Measurements from ENCODE around the gene ASPSCR1.

Gene ASPSCR1

DNA sequence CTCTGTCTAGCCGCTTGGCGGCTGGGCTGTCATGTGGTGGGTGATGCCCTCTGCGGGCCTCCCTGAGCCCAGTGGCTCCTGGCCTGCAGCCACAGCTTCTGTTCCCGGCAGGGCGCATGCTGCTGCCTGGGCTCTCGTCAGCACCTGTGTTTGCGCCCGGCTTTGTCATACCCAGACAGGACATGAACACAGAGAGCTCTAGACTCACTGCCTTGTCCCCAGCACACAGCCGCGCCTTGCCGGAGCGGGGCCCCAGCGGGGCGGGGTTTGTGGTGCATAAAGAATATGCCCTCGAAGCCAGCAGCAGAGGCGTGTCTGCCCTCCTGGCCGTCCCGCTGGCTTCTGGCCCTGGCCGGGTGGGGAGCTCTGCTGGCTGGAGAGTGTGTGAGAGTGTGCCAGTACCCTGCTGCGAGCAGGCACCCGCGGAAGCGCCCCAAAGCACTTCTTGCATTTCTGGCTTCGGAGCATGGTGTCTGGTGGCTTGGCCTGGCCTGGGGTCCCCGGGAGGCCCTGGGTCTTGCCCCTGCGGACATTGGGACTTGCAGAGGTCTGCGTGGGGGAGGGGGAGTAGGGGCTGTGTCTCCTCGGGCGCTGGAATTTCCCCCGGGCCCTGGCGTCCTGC is 14.4 kb downstream of the ASPSCR1 start:
- H3K4me3 ChIP-seq (replicated peaks; ENCODE audit: low read depth, low read length), result peak overlapping the region; percentile 15; the same call in 1 of the 2 replicates
- peak; percentile 29 for DNase-seq (ENCODE audit: extremely low read depth, low read depth)
- TF ChIP-seq, protein P1, sequence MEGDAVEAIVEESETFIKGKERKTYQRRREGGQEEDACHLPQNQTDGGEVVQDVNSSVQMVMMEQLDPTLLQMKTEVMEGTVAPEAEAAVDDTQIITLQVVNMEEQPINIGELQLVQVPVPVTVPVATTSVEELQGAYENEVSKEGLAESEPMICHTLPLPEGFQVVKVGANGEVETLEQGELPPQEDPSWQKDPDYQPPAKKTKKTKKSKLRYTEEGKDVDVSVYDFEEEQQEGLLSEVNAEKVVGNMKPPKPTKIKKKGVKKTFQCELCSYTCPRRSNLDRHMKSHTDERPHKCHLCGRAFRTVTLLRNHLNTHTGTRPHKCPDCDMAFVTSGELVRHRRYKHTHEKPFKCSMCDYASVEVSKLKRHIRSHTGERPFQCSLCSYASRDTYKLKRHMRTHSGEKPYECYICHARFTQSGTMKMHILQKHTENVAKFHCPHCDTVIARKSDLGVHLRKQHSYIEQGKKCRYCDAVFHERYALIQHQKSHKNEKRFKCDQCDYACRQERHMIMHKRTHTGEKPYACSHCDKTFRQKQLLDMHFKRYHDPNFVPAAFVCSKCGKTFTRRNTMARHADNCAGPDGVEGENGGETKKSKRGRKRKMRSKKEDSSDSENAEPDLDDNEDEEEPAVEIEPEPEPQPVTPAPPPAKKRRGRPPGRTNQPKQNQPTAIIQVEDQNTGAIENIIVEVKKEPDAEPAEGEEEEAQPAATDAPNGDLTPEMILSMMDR (IDR thresholded peaks at IDR 0.05; ENCODE audit: low read depth, low read length, missing control alignments), result no peak

DNA sequence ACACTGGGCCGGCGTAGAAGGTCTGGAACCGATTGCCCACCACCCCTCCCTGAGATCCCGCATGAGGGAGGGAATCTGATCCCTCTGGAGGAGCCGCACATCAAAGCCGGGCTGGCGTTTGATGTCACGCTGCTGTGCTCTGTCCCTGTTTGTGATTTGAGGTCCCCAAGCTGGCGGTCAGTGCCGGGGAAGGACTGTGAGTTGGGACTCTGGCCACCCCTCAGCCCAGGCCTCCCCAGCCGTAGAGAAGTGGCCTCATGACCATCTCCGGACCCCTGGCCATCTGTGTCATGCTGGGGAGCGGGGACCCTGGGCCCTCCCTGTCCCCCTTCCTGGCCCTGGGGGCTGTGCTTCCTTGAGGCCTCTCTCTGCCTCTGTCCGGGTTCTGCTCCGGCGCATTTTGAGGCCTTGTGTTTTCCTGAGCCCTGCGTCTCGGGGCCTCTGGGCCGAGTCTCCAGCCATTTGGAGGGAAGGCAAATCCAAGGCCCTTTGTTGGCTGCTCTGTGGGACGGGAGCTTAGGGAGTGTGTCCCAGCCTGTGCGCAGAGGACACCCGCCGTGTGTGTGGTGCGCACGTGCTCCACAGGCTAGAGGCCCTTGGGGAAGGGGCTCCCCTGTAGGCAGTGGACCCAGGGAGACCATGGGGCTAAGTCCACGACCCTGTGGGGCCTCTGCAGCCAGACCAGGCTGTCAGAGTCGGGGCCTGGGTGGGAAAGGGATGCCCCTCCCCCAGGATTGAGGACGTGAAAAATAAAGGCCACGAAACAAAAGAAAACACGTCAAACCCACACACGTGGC is 15.1 kb downstream of the ASPSCR1 start:
- DNase-seq (ENCODE audit: extremely low read depth, low read depth), result no peak
- H3K4me3 ChIP-seq (replicated peaks; ENCODE audit: low read depth, low read length), result peak overlapping the region; percentile 15; the same call in 1 of the 2 replicates
- TF ChIP-seq, protein P1 (IDR thresholded peaks at IDR 0.05; ENCODE audit: low read depth, low read length, missing control alignments), result no peak

GRCh38 chr17:81993729-81994592 is 16.5 kb downstream of the ASPSCR1 start:
- H3K4me3 ChIP-seq (replicated peaks; ENCODE audit: low read depth, low read length), result no peak overlapping the region
- TF ChIP-seq, protein P1 (IDR thresholded peaks at IDR 0.05; ENCODE audit: low read depth, low read length, missing control alignments), result no peak
- DNase-seq (ENCODE audit: extremely low read depth, low read depth), result no peak

DNA sequence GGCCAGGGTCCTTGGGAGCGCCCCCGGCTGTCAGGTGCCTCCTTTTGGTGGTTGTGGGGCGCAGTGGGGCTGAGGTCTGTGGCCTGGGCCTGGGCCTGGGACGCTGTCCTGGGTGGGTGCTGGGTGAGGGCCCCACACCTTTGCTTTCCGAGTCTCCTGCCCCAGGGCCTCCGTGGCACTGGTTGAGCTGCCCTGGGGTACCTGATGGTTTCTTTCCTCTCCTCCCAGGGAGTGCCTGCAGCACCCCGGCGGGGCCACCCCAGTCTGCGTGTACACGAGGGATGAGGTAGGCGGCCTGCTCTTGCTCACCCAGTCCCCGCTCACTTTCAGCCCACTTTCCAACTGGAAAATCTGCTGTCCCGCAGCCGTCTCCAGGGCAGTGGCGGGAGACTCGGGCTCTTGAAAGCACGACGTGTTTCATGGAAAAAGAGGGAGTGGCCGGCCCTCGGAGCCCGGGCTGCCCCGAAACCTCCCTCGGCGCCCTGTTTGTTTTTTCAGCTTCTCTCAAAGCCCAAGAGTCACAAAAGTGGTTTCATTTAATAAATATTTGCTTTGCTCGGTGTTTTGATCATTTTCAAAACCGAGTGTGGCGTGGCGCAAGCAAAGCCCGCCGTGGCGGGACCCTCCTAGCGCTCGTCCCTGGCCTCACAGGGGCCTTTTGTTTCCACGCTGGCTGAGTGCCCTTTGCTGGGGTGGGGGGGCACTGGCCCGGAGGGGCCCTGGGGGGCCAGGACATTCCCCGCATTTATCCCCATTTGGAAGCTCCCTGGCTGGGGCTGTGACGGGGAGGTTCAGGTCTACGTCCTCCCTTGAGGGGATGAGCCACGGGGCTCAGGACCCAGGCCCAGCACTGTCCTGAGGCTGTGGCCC is 17.4 kb downstream of the ASPSCR1 start:
- no peak overlapping the region for H3K4me3 ChIP-seq (replicated peaks; ENCODE audit: low read depth, low read length)
- TF ChIP-seq, protein P1 (IDR thresholded peaks at IDR 0.05; ENCODE audit: low read depth, low read length, missing control alignments), result no peak
- no peak for DNase-seq (ENCODE audit: extremely low read depth, low read depth)

DNA sequence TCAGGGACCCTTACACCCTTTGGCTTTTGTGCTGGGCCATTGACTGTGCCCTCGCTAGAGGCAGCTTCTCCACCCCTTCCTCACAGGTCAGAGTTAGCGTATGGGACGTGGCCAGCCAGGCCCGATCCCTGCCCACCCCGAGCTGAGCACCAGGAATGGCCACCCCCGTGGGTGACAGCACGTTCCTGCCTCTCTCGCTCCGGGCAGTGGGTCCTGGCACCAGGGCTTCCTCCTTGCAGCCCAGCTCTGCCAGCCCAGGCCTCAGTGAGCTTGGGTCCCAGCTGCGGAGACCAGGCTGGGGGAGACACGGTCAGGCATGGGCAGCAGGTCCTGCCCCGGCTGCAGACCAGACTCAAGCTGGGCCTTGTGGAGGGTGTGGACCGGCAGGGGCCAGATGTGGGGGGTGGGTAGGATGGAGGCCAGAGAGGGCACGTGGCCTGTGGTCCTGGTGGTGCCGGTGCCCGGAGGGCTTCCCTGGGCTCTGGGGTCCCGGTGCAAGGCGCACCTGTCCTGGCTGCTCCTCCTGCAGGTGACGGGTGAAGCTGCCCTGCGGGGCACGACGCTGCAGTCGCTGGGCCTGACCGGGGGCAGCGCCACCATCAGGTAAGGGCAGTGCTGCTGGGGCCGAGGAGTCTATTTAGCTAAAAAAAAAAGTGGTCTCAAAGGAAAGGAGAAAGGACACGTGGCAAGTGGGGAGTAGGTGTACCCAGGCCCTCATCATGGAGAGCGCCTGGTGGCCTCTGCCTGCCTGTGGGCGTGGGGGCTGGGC is 18.2 kb downstream of the ASPSCR1 start:
- DNase-seq (ENCODE audit: extremely low read depth, low read depth), result no peak
- no peak overlapping the region for H3K4me3 ChIP-seq (replicated peaks; ENCODE audit: low read depth, low read length)
- TF ChIP-seq, protein P1 (IDR thresholded peaks at IDR 0.05; ENCODE audit: low read depth, low read length, missing control alignments), result no peak
